ENCODE data around the gene CELSR1.
A peak's percentile ranks its signal among the peaks of the same experiment; 100 is the strongest.

The CELSR1 gene

GRCh38 chr22:46528121-46528610, 9.3 kb downstream of the CELSR1 start:
- H3K4me1 ChIP-seq (ENCODE audit: control insufficient read depth, insufficient read depth, low read length): no peaks in the 10 kb centered on the region
- no peaks in the 10 kb centered on the region for H3K36me3 ChIP-seq (ENCODE audit: control insufficient read depth, insufficient read depth, low read length)
- H3K9ac ChIP-seq (ENCODE audit: low read depth, low read length): no peak overlapping the region
- no peaks in the 10 kb centered on the region for H3K9me3 ChIP-seq (ENCODE audit: control insufficient read depth, insufficient read depth, low read length)
- H3K27ac ChIP-seq (ENCODE audit: low read depth, low read length): no peak overlapping the region
- H3K4me3 ChIP-seq (ENCODE audit: low read depth, low read length): no peak overlapping the region
- no peaks in the 10 kb centered on the region for H3K27me3 ChIP-seq (ENCODE audit: control insufficient read depth, insufficient read depth, low read length)

DNA sequence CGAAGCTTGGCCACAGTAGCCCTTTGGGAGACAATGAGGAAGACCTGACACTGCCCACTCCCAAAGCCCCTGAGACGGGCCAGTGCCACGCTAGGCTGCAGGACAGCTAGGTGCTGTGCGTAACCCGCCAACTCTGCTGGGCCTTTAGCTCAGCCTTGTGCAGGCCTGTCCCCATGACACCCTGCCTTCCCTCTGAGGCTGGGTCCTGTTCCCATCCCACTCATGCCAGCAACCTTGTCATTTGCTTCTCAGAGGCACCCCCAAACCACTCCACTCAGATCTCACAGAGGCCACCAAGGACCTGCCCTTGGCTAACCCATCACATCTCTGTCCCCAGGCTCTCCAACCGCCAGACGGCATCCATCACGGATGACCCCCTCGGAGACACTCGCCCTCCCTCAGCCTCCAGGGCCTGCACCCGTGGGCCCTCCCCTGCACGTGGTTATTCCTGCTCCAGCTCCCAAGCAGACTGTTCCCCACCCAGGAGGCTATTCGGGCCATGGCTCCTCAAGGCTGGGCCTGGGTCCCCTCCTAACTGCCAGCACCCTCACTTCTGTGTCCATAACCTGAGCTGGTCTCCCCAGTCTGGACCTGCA, 11.1 kb downstream of the CELSR1 start:
- Histone ChIP-seq H3K9ac (ENCODE audit: low read depth, low read length) (no peak overlapping the region), H3K9me3 (ENCODE audit: control insufficient read depth, insufficient read depth, low read length) (no peaks in the 10 kb centered on the region), H3K27ac (ENCODE audit: low read depth, low read length) (no peak overlapping the region), H3K4me1 (ENCODE audit: control insufficient read depth, insufficient read depth, low read length) (no peaks in the 10 kb centered on the region), H3K27me3 (ENCODE audit: control insufficient read depth, insufficient read depth, low read length) (no peaks in the 10 kb centered on the region), H3K4me3 (ENCODE audit: low read depth, low read length) (no peak overlapping the region), H3K36me3 (ENCODE audit: control insufficient read depth, insufficient read depth, low read length) (no peaks in the 10 kb centered on the region)

DNA sequence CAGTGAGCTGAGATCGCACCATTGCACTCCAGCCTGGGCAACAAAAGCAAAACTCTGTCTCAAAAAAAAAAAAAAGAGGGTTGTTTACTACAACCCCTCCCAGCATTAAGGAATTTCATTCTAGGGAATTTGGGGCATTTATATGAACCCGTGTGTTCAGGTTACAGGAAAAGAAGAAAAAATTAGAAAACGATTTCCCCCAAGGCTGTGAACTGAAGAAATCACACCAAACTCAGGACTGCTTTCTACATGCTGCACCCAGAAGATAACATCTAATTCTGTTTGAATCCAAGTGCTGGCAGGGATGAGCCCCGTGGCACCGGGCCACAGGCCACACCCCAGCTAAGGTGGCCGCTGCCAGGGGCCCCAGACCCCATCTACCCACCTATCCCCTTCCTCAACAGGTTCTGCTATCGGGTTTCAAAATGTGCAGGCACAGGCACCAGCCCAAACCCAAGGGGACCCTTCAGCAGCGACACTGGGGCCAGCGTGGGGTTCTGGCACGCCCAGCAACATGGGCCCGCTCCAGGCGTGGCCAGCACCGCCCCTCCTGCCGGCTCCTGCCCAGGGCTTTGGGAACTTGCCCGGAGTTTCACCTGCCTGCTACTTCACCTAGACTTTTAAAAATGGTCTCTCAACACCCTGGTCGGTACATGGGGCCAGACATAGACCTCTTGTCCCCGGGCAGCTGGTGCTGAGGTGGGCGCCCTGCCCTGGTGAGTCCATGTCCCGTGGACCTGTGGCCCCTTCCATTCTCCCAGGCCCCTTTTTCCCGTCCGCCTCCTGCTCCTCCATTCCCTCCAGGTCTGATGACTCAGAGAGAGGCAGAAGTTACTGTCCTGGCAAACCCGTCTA, 11.8 kb downstream of the CELSR1 start:
- H3K27me3 ChIP-seq (ENCODE audit: control insufficient read depth, insufficient read depth, low read length): no peaks in the 10 kb centered on the region
- H3K9ac ChIP-seq (ENCODE audit: low read depth, low read length): no peak overlapping the region
- H3K4me3 ChIP-seq (ENCODE audit: low read depth, low read length): no peak overlapping the region
- no peaks in the 10 kb centered on the region for H3K36me3 ChIP-seq (ENCODE audit: control insufficient read depth, insufficient read depth, low read length)
- H3K4me1 ChIP-seq (ENCODE audit: control insufficient read depth, insufficient read depth, low read length): no peaks in the 10 kb centered on the region
- no peaks in the 10 kb centered on the region for H3K9me3 ChIP-seq (ENCODE audit: control insufficient read depth, insufficient read depth, low read length)
- no peak overlapping the region for H3K27ac ChIP-seq (ENCODE audit: low read depth, low read length)

DNA sequence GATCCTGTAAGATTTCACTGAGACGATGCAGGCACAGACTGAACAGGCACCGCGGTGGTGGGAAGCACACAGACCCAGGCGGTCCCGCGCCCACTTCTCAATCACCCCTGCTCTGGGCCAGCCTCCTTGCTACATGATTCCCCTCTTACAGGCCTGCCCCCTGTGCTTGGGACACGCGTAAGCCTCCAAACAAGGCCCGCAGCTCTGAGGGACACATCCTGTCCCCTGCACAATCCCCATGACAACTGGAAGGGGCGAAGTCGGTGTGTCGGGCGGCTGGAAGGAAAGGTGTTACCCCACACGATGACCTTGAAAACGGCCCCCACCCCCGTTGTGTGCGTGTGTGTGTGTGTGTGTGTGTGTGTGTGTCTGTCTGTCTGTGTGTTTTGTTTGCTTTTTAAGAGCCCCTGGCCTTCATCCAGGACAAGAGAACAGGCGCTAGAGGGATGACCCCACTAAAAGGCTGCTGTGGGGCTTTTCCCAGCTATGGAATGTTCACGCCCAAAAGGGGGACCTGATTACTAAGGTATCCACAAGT, 13.1 kb downstream of the CELSR1 start:
- Histone ChIP-seq H3K36me3 (ENCODE audit: control insufficient read depth, insufficient read depth, low read length) (no peaks in the 10 kb centered on the region), H3K4me1 (ENCODE audit: control insufficient read depth, insufficient read depth, low read length) (no peaks in the 10 kb centered on the region)

DNA sequence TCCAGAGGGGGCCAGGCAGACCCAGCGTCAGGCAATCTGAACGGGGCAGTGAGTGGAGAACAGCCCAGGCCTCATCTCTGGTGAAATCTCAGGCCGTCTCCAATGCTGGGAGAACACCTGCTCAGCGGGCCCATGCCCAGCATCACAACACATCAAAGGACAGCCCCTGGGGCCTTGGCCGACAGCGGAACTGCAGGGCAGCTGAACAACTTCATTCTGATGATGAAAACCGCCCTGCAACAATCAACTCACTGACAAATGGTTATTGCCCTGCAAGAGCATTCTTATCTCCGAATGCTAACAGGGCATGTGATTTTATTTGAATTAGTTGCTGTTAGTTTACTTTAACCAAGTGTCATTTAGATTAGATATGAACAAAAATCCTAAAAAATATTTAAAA, 14.6 kb downstream of the CELSR1 start:
- H3K9me3 ChIP-seq (ENCODE audit: control insufficient read depth, insufficient read depth, low read length): no peaks in the 10 kb centered on the region
- H3K27ac ChIP-seq (ENCODE audit: low read depth, low read length): peak overlapping the region; percentile 12
- H3K4me3 ChIP-seq (ENCODE audit: low read depth, low read length): no peak overlapping the region
- no peak overlapping the region for H3K9ac ChIP-seq (ENCODE audit: low read depth, low read length)
- no peaks in the 10 kb centered on the region for H3K27me3 ChIP-seq (ENCODE audit: control insufficient read depth, insufficient read depth, low read length)
- H3K36me3 ChIP-seq (ENCODE audit: control insufficient read depth, insufficient read depth, low read length): no peaks in the 10 kb centered on the region; the same call in 1 of the 2 replicates
- no peaks in the 10 kb centered on the region for H3K4me1 ChIP-seq (ENCODE audit: control insufficient read depth, insufficient read depth, low read length)

More for the DNA sequence above, 13.1 kb downstream of the CELSR1 start:
- no peak overlapping the region for H3K4me3 ChIP-seq (ENCODE audit: low read depth, low read length)
- H3K27ac ChIP-seq (ENCODE audit: low read depth, low read length): no peak overlapping the region
- H3K27me3 ChIP-seq (ENCODE audit: control insufficient read depth, insufficient read depth, low read length): no peaks in the 10 kb centered on the region
- no peaks in the 10 kb centered on the region for H3K9me3 ChIP-seq (ENCODE audit: control insufficient read depth, insufficient read depth, low read length)
- H3K9ac ChIP-seq (ENCODE audit: low read depth, low read length): no peak overlapping the region

- H3K9ac ChIP-seq (ENCODE audit: low read depth, low read length): no peak overlapping the region
- H3K9me3 ChIP-seq (ENCODE audit: control insufficient read depth, insufficient read depth, low read length): no peaks in the 10 kb centered on the region
- H3K36me3 ChIP-seq (ENCODE audit: control insufficient read depth, insufficient read depth, low read length): no peaks in the 10 kb centered on the region; the same call in 1 of the 2 replicates
- no peak overlapping the region for H3K4me3 ChIP-seq (ENCODE audit: low read depth, low read length)
- no peaks in the 10 kb centered on the region for H3K27me3 ChIP-seq (ENCODE audit: control insufficient read depth, insufficient read depth, low read length)
- H3K4me1 ChIP-seq (ENCODE audit: control insufficient read depth, insufficient read depth, low read length): no peaks in the 10 kb centered on the region
- no peak overlapping the region for H3K27ac ChIP-seq (ENCODE audit: low read depth, low read length)
These were observed 15.4 kb downstream of the CELSR1 start for GRCh38 chr22:46521994-46522393.

DNA sequence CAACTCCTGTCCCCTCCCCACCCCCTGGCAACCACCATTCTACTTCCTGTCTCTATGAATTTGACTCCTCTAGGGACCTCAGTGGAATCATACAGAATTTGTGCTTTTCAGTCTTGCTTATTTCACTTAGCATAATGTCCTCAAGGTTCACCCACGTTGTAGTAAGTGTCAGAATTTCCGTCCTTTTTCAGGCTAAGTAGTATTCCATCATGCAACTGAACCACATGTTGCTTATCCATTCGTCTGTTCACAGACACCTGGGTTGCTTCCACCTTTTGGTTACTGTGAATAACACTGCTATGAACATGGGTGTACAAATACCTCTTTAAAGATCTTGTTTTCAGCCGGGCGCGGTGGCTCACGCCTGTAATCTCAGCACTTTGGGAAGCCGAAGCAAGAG, 16.5 kb downstream of the CELSR1 start:
- Histone ChIP-seq H3K27ac (ENCODE audit: low read depth, low read length) (no peak overlapping the region), H3K9ac (ENCODE audit: low read depth, low read length) (no peak overlapping the region), H3K4me1 (ENCODE audit: control insufficient read depth, insufficient read depth, low read length) (no peaks in the 10 kb centered on the region), H3K4me3 (ENCODE audit: low read depth, low read length) (no peak overlapping the region), H3K27me3 (ENCODE audit: control insufficient read depth, insufficient read depth, low read length) (no peaks in the 10 kb centered on the region), H3K9me3 (ENCODE audit: control insufficient read depth, insufficient read depth, low read length) (no peaks in the 10 kb centered on the region), H3K36me3 (ENCODE audit: control insufficient read depth, insufficient read depth, low read length) (no peaks in the 10 kb centered on the region; the same call in 1 of the 2 replicates)

DNA sequence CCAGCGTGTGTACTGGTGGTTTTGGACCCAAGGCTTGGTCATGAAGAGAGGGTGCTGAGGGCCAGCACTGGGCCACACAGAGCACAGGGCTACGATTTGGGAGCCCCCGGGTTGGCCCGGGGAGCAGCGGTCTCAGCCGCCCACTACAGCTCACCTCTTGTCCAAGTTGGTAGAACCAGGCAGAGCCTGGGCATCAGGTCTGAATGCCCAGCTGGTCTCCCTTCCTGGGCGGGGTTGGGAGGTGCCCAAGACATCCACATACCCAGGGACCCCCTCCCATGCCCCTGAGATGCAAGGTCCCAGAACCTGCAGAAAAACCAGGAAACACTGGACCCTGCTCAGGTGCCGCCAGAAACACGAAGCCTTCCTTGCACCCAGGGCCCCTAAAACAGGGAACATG, 18.0 kb downstream of the CELSR1 start:
- H3K27ac ChIP-seq (ENCODE audit: low read depth, low read length): no peak overlapping the region
- no peaks in the 10 kb centered on the region; the same call in 1 of the 2 replicates for H3K36me3 ChIP-seq (ENCODE audit: control insufficient read depth, insufficient read depth, low read length)
- peaks cover 13% of the 10 kb centered on the region for H3K4me1 ChIP-seq (ENCODE audit: control insufficient read depth, insufficient read depth, low read length)
- no peak overlapping the region for H3K4me3 ChIP-seq (ENCODE audit: low read depth, low read length)
- no peak overlapping the region for H3K9ac ChIP-seq (ENCODE audit: low read depth, low read length)
- no peaks in the 10 kb centered on the region for H3K27me3 ChIP-seq (ENCODE audit: control insufficient read depth, insufficient read depth, low read length)
- H3K9me3 ChIP-seq (ENCODE audit: control insufficient read depth, insufficient read depth, low read length): no peaks in the 10 kb centered on the region

DNA sequence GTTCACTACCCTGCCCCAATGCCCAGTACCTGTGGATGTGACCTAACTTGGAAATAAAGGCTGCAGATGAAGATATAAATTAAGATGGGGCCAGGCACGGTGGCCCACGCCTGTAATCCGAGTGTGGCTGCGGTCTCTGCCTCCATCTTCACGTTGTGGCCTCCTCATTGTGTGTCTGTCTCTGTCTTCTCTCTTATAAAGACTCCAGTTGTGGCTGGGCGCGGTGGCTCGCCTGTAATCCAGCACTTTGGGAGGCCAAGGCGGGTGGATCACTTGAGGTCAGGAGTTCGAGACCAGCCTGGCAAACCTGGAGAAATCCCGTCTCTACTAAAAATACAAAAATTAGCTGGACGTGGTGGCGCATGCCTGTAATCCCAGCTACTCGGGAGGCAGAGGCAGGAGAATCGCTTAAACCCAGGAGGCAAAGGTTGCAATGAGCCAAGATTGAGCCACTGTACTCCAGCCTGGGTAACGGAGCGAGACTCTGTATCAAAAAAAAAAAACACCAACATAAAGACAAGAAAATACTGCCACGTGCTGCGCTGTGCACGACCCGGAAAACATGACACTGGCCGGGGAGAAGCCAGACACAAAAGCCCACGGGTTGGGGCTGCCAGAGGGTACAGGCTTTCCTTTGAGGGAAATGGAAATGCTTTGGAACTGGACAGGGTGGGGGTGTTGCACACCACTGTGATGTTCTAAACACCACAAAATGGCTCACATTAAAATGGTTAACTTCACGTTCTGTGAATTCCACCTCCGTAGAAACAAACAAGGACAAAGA, 18.7 kb downstream of the CELSR1 start:
- H3K9ac ChIP-seq (ENCODE audit: low read depth, low read length): no peak overlapping the region
- H3K27ac ChIP-seq (ENCODE audit: low read depth, low read length): no peak overlapping the region
- peaks cover 15% of the 10 kb centered on the region for H3K4me1 ChIP-seq (ENCODE audit: control insufficient read depth, insufficient read depth, low read length)
- no peak overlapping the region for H3K4me3 ChIP-seq (ENCODE audit: low read depth, low read length)
- no peaks in the 10 kb centered on the region for H3K9me3 ChIP-seq (ENCODE audit: control insufficient read depth, insufficient read depth, low read length)
- H3K27me3 ChIP-seq (ENCODE audit: control insufficient read depth, insufficient read depth, low read length): no peaks in the 10 kb centered on the region
- H3K36me3 ChIP-seq (ENCODE audit: control insufficient read depth, insufficient read depth, low read length): no peaks in the 10 kb centered on the region; the same call in 1 of the 2 replicates

GRCh38 chr22:46518038-46518437, 19.4 kb downstream of the CELSR1 start:
- H3K4me1 ChIP-seq (ENCODE audit: control insufficient read depth, insufficient read depth, low read length): peaks cover 15% of the 10 kb centered on the region
- H3K4me3 ChIP-seq (ENCODE audit: low read depth, low read length): no peak overlapping the region
- H3K9ac ChIP-seq (ENCODE audit: low read depth, low read length): no peak overlapping the region

More at GRCh38 chr22:46518038-46518437, 19.4 kb downstream of the CELSR1 start:
- Histone ChIP-seq H3K27me3 (ENCODE audit: control insufficient read depth, insufficient read depth, low read length) (no peaks in the 10 kb centered on the region), H3K36me3 (ENCODE audit: control insufficient read depth, insufficient read depth, low read length) (no peaks in the 10 kb centered on the region; the same call in 1 of the 2 replicates), H3K27ac (ENCODE audit: low read depth, low read length) (no peak overlapping the region), H3K9me3 (ENCODE audit: control insufficient read depth, insufficient read depth, low read length) (no peaks in the 10 kb centered on the region)

Measured in HUES48 (cell line).